Naive thymus-derived CD4-positive, alpha-beta T cell (primary cell): ENCODE measurements around the gene NRXN3. TPM values are rescaled to one million over a fixed set of nuclear protein-coding genes. Genes with fewer than 3 reads are reported as not detected.

Source experiments
- ATAC-seq: fragments of 150-1000 bp; cut with Tn5 transposase; 2 replicates; pipeline ENCODE4 v1.10.0; 2021; ENCODE audit warnings: mild to moderate bottlenecking, moderate library complexity
- CTCF ChIA-PET: fragments of 350-600 bp; sonication (Branson Sonifier 250); formaldehyde crosslinking; loops from one replicate; lab custom pipeline; 2021; ENCODE audit warnings: antibody characterized with exemption; lab: Charles Lee
- POLR2A ChIA-PET: fragments of 350-600 bp; sonication (Branson Sonifier 250); formaldehyde crosslinking; loops from one replicate; lab custom pipeline; 2021; ENCODE audit warnings: antibody characterized with exemption, inconsistent platforms; lab: Charles Lee
- DNase-seq, 9 donors: peaks; one replicate each; pipeline versions ENCODE4 v3.0.0 to v3.0.0-alpha.2; 2020 to 2022; ENCODE audit warnings: mixed read lengths in 1 of 9
- H3K27ac ChIP-seq: one replicate; pipeline ENCODE4 v1.7.0; 2013; ENCODE audit warnings: mild to moderate bottlenecking, low read depth, low read length, moderate library complexity
- H3K27me3 ChIP-seq, 2 donors: one replicate each; pipeline ENCODE4 v1.7.0; 2013; ENCODE audit warnings: low read length in 2 of 2, mild to moderate bottlenecking in 2 of 2, moderate library complexity in 2 of 2; ENCODE audit not compliant: control insufficient read depth in 2 of 2, insufficient read depth in 2 of 2
- H3K36me3 ChIP-seq, 3 experiments: 1 replicate in 2 of 3; 2 replicates in 1 of 3; pipeline ENCODE4 v1.7.0; 2013; ENCODE audit warnings: low read length in 3 of 3, mild to moderate bottlenecking in 3 of 3, moderate library complexity in 1 of 3; ENCODE audit not compliant: insufficient read depth in 3 of 3, control insufficient read depth in 2 of 3
- H3K4me1 ChIP-seq, 2 donors: one replicate each; pipeline ENCODE4 v1.7.0; 2013; ENCODE audit warnings: low read length in 2 of 2, mild to moderate bottlenecking in 2 of 2, moderate library complexity in 1 of 2; ENCODE audit not compliant: control insufficient read depth in 2 of 2, insufficient read depth in 2 of 2
- H3K4me3 ChIP-seq: 2 replicates; pipeline ENCODE4 v1.7.0; 2013; ENCODE audit warnings: mild to moderate bottlenecking, low read length
- H3K9me3 ChIP-seq, 3 experiments: 1 replicate in 2 of 3; 2 replicates in 1 of 3; pipeline ENCODE4 v1.7.0; 2013; ENCODE audit warnings: low read length in 3 of 3; ENCODE audit not compliant: control insufficient read depth in 2 of 3
- H3K27ac Mint-ChIP-seq, 9 donors: one replicate each; pipeline ENCODE4 v1.8.0; 2020 to 2022; ENCODE audit warnings: mixed read lengths in 9 of 9, mild to moderate bottlenecking in 8 of 9, moderate library complexity in 5 of 9, inconsistent platforms in 2 of 9
- H3K27me3 Mint-ChIP-seq, 5 donors: one replicate each; pipeline ENCODE4 v1.8.0; 2021 to 2022; ENCODE audit warnings: mixed read lengths in 5 of 5, mild to moderate bottlenecking in 1 of 5
- H3K36me3 Mint-ChIP-seq, 5 donors: one replicate each; pipeline ENCODE4 v1.8.0; 2020 to 2022; ENCODE audit warnings: mixed read lengths in 5 of 5, mild to moderate bottlenecking in 3 of 5, inconsistent platforms in 1 of 5
- H3K4me1 Mint-ChIP-seq, 7 donors: one replicate each; pipeline ENCODE4 v1.8.0; 2020 to 2022; ENCODE audit warnings: mixed read lengths in 7 of 7, mild to moderate bottlenecking in 3 of 7, inconsistent platforms in 1 of 7
- H3K4me3 Mint-ChIP-seq, 10 donors: one replicate each; pipeline ENCODE4 v1.8.0; 2020 to 2022; ENCODE audit warnings: mild to moderate bottlenecking in 10 of 10, mixed read lengths in 10 of 10, moderate library complexity in 6 of 10, inconsistent platforms in 2 of 10
- H3K9me3 Mint-ChIP-seq, 11 donors: one replicate each; pipeline ENCODE4 v1.8.0; 2020 to 2022; ENCODE audit warnings: mixed read lengths in 11 of 11, mild to moderate bottlenecking in 4 of 11, inconsistent platforms in 1 of 11, moderate library complexity in 1 of 11
- intact Hi-C, 2 donors: fragments of 100-400 bp; cut with micrococcal nuclease; formaldehyde crosslinking; loops; one replicate each; pipeline ENCODE4 v1.15.1; 2023
- polyA plus RNA-seq, 2 donors: library from polyadenylated mRNA; unstranded; fragments of 300-500 nt; fragmentation: Illumina TruSeq; gene quantifications; one replicate each; pipeline ENCODE4 v1.2.3, GENCODE V29; 2021
- total RNA-seq, 6 experiments: library from RNA in 5 of 6; stranded (reverse) in 5 of 6; gene quantifications; 1 replicate in 5 of 6; 2 replicates in 1 of 6; pipeline ENCODE4 v1.2.3 and lab custom pipeline; 2021 to 2026

The NRXN3 gene
- total and polyA plus RNA-seq, 7 experiments from 2014 or later, result not detected

GRCh38 chr14:78278464-78279250 lies 108.5 kb downstream of the NRXN3 start:
- no peak for ATAC-seq
- CTCF ChIA-PET, result no interaction called here

GRCh38 chr14:78282437-78282836 lies 112.3 kb downstream of the NRXN3 start:
- no peak for DNase-seq
- H3K36me3 Mint-ChIP-seq, result peaks cover 0 to 5% (median 0%) of the 10 kb centered on the region in 5 donors
- no peak overlapping the region for H3K27ac Mint-ChIP-seq
- no peaks in the 10 kb centered on the region for H3K9me3 ChIP-seq
- POLR2A ChIA-PET, result no interaction called here
- peaks cover 0 to 7% (median 0%) of the 10 kb centered on the region in 11 donors for H3K9me3 Mint-ChIP-seq
- H3K27me3 Mint-ChIP-seq, result peaks cover 0 to 17% (median 8%) of the 10 kb centered on the region in 5 donors
- H3K4me1 Mint-ChIP-seq, result no peaks in the 10 kb centered on the region
- intact Hi-C loops, result no loop called here
- H3K4me1 ChIP-seq, result no peaks in the 10 kb centered on the region
- CTCF ChIA-PET, result no interaction called here
- H3K27me3 ChIP-seq, result no peaks in the 10 kb centered on the region
- H3K4me3 ChIP-seq, result no peak overlapping the region
- no peak overlapping the region for H3K4me3 Mint-ChIP-seq
- ATAC-seq, result no peak
- no peak overlapping the region for H3K27ac ChIP-seq
- no peaks in the 10 kb centered on the region for H3K36me3 ChIP-seq

More at GRCh38 chr14:78278464-78279250, 108.5 kb downstream of the NRXN3 start:
- H3K27ac ChIP-seq, result no peak overlapping the region
- Mint-ChIP-seq H3K36me3 (no peaks in the 10 kb centered on the region), H3K27ac (no peak overlapping the region), H3K9me3 (peaks cover 0 to 8% (median 0%) of the 10 kb centered on the region in 11 donors), H3K4me1 (no peaks in the 10 kb centered on the region), H3K27me3 (peaks cover 0 to 20% (median 13%) of the 10 kb centered on the region in 5 donors), H3K4me3 (no peak overlapping the region)
- no peak for DNase-seq
- intact Hi-C loops, result no loop called here
- H3K4me1 ChIP-seq, result no peaks in the 10 kb centered on the region
- no peaks in the 10 kb centered on the region for H3K36me3 ChIP-seq
- H3K9me3 ChIP-seq, result no peaks in the 10 kb centered on the region
- H3K4me3 ChIP-seq, result no peak overlapping the region
- POLR2A ChIA-PET, result no interaction called here
- H3K27me3 ChIP-seq, result no peaks in the 10 kb centered on the region

- Histone ChIP-seq H3K4me3 (no peak overlapping the region), H3K27ac (no peak overlapping the region), H3K9me3 (no peaks in the 10 kb centered on the region), H3K36me3 (no peaks in the 10 kb centered on the region), H3K27me3 (no peaks in the 10 kb centered on the region), H3K4me1 (no peaks in the 10 kb centered on the region)
- H3K27ac Mint-ChIP-seq, result no peak overlapping the region
- H3K4me3 Mint-ChIP-seq, result no peak overlapping the region
- peaks cover 0 to 5% (median 0%) of the 10 kb centered on the region in 5 donors for H3K36me3 Mint-ChIP-seq
- CTCF ChIA-PET, result no interaction called here
- ATAC-seq (no peak), DNase-seq (no peak)
- peaks cover 0 to 17% (median 8%) of the 10 kb centered on the region in 5 donors for H3K27me3 Mint-ChIP-seq
- intact Hi-C loops, result no loop called here
- H3K9me3 Mint-ChIP-seq, result peaks cover 0 to 7% (median 0%) of the 10 kb centered on the region in 11 donors
- POLR2A ChIA-PET, result no interaction called here
- H3K4me1 Mint-ChIP-seq, result no peaks in the 10 kb centered on the region
These were observed 116.0 kb downstream of the NRXN3 start for GRCh38 chr14:78286210-78286609.

GRCh38 chr14:78292003-78292402 lies 121.8 kb downstream of the NRXN3 start:
- no peak overlapping the region for H3K4me3 Mint-ChIP-seq
- no peak overlapping the region for H3K27ac Mint-ChIP-seq
- Histone ChIP-seq H3K27ac (no peak overlapping the region), H3K36me3 (no peaks in the 10 kb centered on the region), H3K4me1 (no peaks in the 10 kb centered on the region), H3K27me3 (no peaks in the 10 kb centered on the region), H3K9me3 (no peaks in the 10 kb centered on the region), H3K4me3 (no peak overlapping the region)
- intact Hi-C loops, result no loop called here
- POLR2A ChIA-PET, result no interaction called here
- H3K36me3 Mint-ChIP-seq, result no peaks in the 10 kb centered on the region
- no peak for DNase-seq
- H3K27me3 Mint-ChIP-seq, result peaks cover 0 to 13% (median 6%) of the 10 kb centered on the region in 5 donors
- H3K4me1 Mint-ChIP-seq, result no peaks in the 10 kb centered on the region
- no peak for ATAC-seq
- peaks cover 0 to 2% (median 0%) of the 10 kb centered on the region in 11 donors for H3K9me3 Mint-ChIP-seq
- CTCF ChIA-PET, result no interaction called here

- H3K36me3 Mint-ChIP-seq, result no peaks in the 10 kb centered on the region
- no peak overlapping the region for H3K27ac Mint-ChIP-seq
- H3K27me3 Mint-ChIP-seq, result peaks cover 0 to 41% (median 19%) of the 10 kb centered on the region in 5 donors
- Histone ChIP-seq H3K27me3 (no peaks in the 10 kb centered on the region), H3K4me3 (no peak overlapping the region), H3K4me1 (no peaks in the 10 kb centered on the region), H3K9me3 (no peaks in the 10 kb centered on the region), H3K36me3 (no peaks in the 10 kb centered on the region), H3K27ac (no peak overlapping the region)
- CTCF ChIA-PET, result no interaction called here
- no peak for ATAC-seq
- POLR2A ChIA-PET, result no interaction called here
- H3K9me3 Mint-ChIP-seq, result peaks cover 0 to 9% (median 0%) of the 10 kb centered on the region in 11 donors
- H3K4me3 Mint-ChIP-seq, result no peak overlapping the region
- intact Hi-C loops, result no loop called here
- no peaks in the 10 kb centered on the region for H3K4me1 Mint-ChIP-seq
- DNase-seq, result no peak
These were observed 127.7 kb downstream of the NRXN3 start for GRCh38 chr14:78297858-78298257.

- ATAC-seq (no peak), DNase-seq (no peak)
- no peaks in the 10 kb centered on the region for H3K36me3 ChIP-seq
- H3K4me3 ChIP-seq, result no peak overlapping the region
- H3K9me3 ChIP-seq, result no peaks in the 10 kb centered on the region
- no peaks in the 10 kb centered on the region for H3K4me1 ChIP-seq
- POLR2A ChIA-PET, result no interaction called here
- H3K4me1 Mint-ChIP-seq, result no peaks in the 10 kb centered on the region
- no peaks in the 10 kb centered on the region for H3K36me3 Mint-ChIP-seq
- CTCF ChIA-PET, result no interaction called here
- intact Hi-C loops, result no loop called here
- no peak overlapping the region for H3K27ac ChIP-seq
- no peak overlapping the region for H3K4me3 Mint-ChIP-seq
- no peaks in the 10 kb centered on the region for H3K27me3 ChIP-seq
- H3K27ac Mint-ChIP-seq, result no peak overlapping the region
- H3K27me3 Mint-ChIP-seq, result peaks cover 0 to 42% (median 18%) of the 10 kb centered on the region in 5 donors
- peaks cover 0 to 9% (median 0%) of the 10 kb centered on the region in 11 donors for H3K9me3 Mint-ChIP-seq
These were observed 128.1 kb downstream of the NRXN3 start for GRCh38 chr14:78298298-78298697.

- no peaks in the 10 kb centered on the region for H3K27me3 ChIP-seq
- no peak for ATAC-seq
These were observed 132.7 kb downstream of the NRXN3 start for GRCh38 chr14:78302841-78303240.

More at GRCh38 chr14:78302841-78303240, 132.7 kb downstream of the NRXN3 start:
- no peaks in the 10 kb centered on the region for H3K4me1 ChIP-seq
- H3K27ac Mint-ChIP-seq, result no peak overlapping the region
- no peaks in the 10 kb centered on the region for H3K36me3 ChIP-seq
- no peak overlapping the region for H3K4me3 ChIP-seq
- peaks cover 0 to 10% (median 0%) of the 10 kb centered on the region in 11 donors for H3K9me3 Mint-ChIP-seq
- POLR2A ChIA-PET, result interaction anchor here (0.7 kb wide), 1 partner anchor 21 kb away, joined by 4 read pairs; no protein-coding TSS in a partner anchor
- no peaks in the 10 kb centered on the region for H3K36me3 Mint-ChIP-seq
- H3K4me3 Mint-ChIP-seq, result no peak overlapping the region
- H3K27ac ChIP-seq, result no peak overlapping the region
- no peaks in the 10 kb centered on the region for H3K9me3 ChIP-seq
- H3K4me1 Mint-ChIP-seq, result no peaks in the 10 kb centered on the region
- intact Hi-C loops, result no loop called here
- peaks cover 0 to 31% (median 12%) of the 10 kb centered on the region in 5 donors for H3K27me3 Mint-ChIP-seq
- no peak for DNase-seq
- CTCF ChIA-PET, result no interaction called here
